Endothelial cell of umbilical vein (primary cell): ENCODE results near the gene CASK. TPM values are rescaled to one million over a fixed set of nuclear protein-coding genes. Genes with fewer than 3 reads are reported as not detected.

ENCODE experiments used
- BruUV-seq: library from RNA; stranded (reverse); fragments of 400-500 nt; replicated peaks from 2 replicates; lab custom pipeline; 2021; lab: Mats Ljungman, UMichigan
- CTCF ChIA-PET: fragments of 300-600, 350-600 bp; sonication (Branson Sonifier 250); formaldehyde crosslinking; loops from one replicate; lab custom pipeline; 2021; ENCODE audit warnings: antibody characterized with exemption, inconsistent platforms; lab: Charles Lee
- POLR2A ChIA-PET: fragments of 300-600, 350-600 bp; sonication (Branson Sonifier 250); formaldehyde crosslinking; loops from one replicate; lab custom pipeline; 2021; ENCODE audit warnings: antibody characterized with exemption, inconsistent platforms; lab: Charles Lee
- DNase-seq: peaks from one replicate; pipeline ENCODE4 v3.0.0-alpha.2; 2011; ENCODE audit warnings: low read depth, low spot score
- FAIRE-seq: peaks from 2 replicates; lab custom pipeline; 2011; peaks lifted over from hg19 to GRCh38; lab: Jason Lieb, UNC
- H2AFZ ChIP-seq: 2 replicates; pipeline ENCODE4 v1.6.0; 2012; ENCODE audit warnings: low read depth, low read length, control low read depth, inconsistent platforms
- H3K27ac ChIP-seq: 2 replicates; pipeline ENCODE4 v1.5.1; 2011; ENCODE audit warnings: low read depth, mild to moderate bottlenecking, control low read depth, low read length, moderate library complexity; ENCODE audit not compliant: insufficient read depth
- H3K27me3 ChIP-seq, 2 experiments: 2 replicates each; pipeline versions ENCODE4 v1.6.0 to v1.6.1; 2011; ENCODE audit warnings: low read length in 2 of 2, mixed read lengths in 1 of 2; ENCODE audit not compliant: control insufficient read depth in 2 of 2, insufficient read depth in 2 of 2
- H3K36me3 ChIP-seq, 2 experiments: 2 replicates in 1 of 2; 3 replicates in 1 of 2; pipeline ENCODE4 v1.5.1; 2011; ENCODE audit warnings: low read length in 2 of 2, mild to moderate bottlenecking in 1 of 2, moderate library complexity in 1 of 2; ENCODE audit not compliant: control insufficient read depth in 2 of 2, insufficient read depth in 2 of 2; ENCODE audit errors: extremely low read depth in 1 of 2
- H3K4me1 ChIP-seq: 3 replicates; pipeline ENCODE4 v1.5.1; 2011; ENCODE audit warnings: mild to moderate bottlenecking, low read length; ENCODE audit not compliant: control insufficient read depth, insufficient read depth; ENCODE audit errors: extremely low read depth
- H3K4me2 ChIP-seq: 2 replicates; pipeline ENCODE4 v1.6.1; 2011; ENCODE audit warnings: low read length, control low read depth, mixed read lengths; ENCODE audit not compliant: insufficient read depth
- H3K4me3 ChIP-seq, 3 experiments: fragments of 200-600 bp in 1 of 3; sonication (generic), shearing (Covaris generic) in 1 of 3; replicated peaks in 1 of 3; 2 replicates each; pipeline ENCODE4 v1.5.1; 2011 to 2016; ENCODE audit warnings: control low read depth in 3 of 3, low read length in 3 of 3, mild to moderate bottlenecking in 2 of 3, inconsistent platforms in 1 of 3, low read depth in 1 of 3, moderate library complexity in 1 of 3; ENCODE audit not compliant: insufficient read depth in 1 of 3
- H3K79me2 ChIP-seq: 2 replicates; pipeline ENCODE4 v1.6.0; 2012; ENCODE audit warnings: low read length, inconsistent platforms; ENCODE audit not compliant: control insufficient read depth, insufficient read depth
- H3K9ac ChIP-seq: replicated peaks from 2 replicates; pipeline ENCODE3; 2011; ENCODE audit warnings: low read length, control low read depth; ENCODE audit not compliant: insufficient read depth; ENCODE audit errors: extremely low read depth
- H3K9me1 ChIP-seq: replicated peaks from 3 replicates; pipeline ENCODE4 v1.6.0; 2011; ENCODE audit warnings: mild to moderate bottlenecking, low read length; ENCODE audit not compliant: control insufficient read depth, insufficient read depth; ENCODE audit errors: extremely low read depth
- H3K9me3 ChIP-seq: replicated peaks from 2 replicates; pipeline ENCODE4 v1.5.1; 2012; ENCODE audit warnings: low read length, inconsistent platforms; ENCODE audit not compliant: control insufficient read depth, insufficient read depth
- H4K20me1 ChIP-seq: replicated peaks from 2 replicates; pipeline ENCODE3; 2011; ENCODE audit warnings: mild to moderate bottlenecking, low read length; ENCODE audit not compliant: control insufficient read depth, insufficient read depth; ENCODE audit errors: extremely low read depth
- CTCF ChIP-seq, 2 donors: IDR thresholded peaks; 1 replicate in 1 of 2; 2 replicates in 1 of 2; pipeline ENCODE4 v1.5.1; 2011; ENCODE audit warnings: low read length in 2 of 2, mild to moderate bottlenecking in 2 of 2, moderate library complexity in 2 of 2, control low read depth in 1 of 2, inconsistent platforms in 1 of 2, low read depth in 1 of 2; ENCODE audit not compliant: insufficient read depth in 1 of 2; ENCODE audit errors: extremely low read depth in 1 of 2
- EZH2 ChIP-seq: IDR thresholded peaks from 2 replicates; pipeline ENCODE4 v1.6.1; 2012; ENCODE audit warnings: borderline replicate concordance, low read depth, mild to moderate bottlenecking, moderate library complexity, low read length, inconsistent platforms; ENCODE audit not compliant: severe bottlenecking
- FOS ChIP-seq: IDR thresholded peaks from 2 replicates; pipeline ENCODE4 v1.6.1; 2011; ENCODE audit warnings: mild to moderate bottlenecking, low read length, moderate library complexity, borderline replicate concordance; ENCODE audit not compliant: insufficient read depth
- GATA2 ChIP-seq: IDR thresholded peaks from 2 replicates; pipeline ENCODE4 v1.7.0; 2011; ENCODE audit warnings: low read depth, mild to moderate bottlenecking, moderate library complexity, mixed read lengths, low read length; ENCODE audit not compliant: insufficient read length, insufficient read depth
- JUN ChIP-seq: IDR thresholded peaks from 2 replicates; pipeline ENCODE4 v1.6.1; 2011; ENCODE audit warnings: borderline replicate concordance, low read depth; ENCODE audit not compliant: insufficient read length, insufficient read depth
- MAX ChIP-seq: IDR thresholded peaks from 2 replicates; pipeline ENCODE4 v1.6.1; 2011; ENCODE audit not compliant: insufficient read depth, insufficient read length
- MYC ChIP-seq: IDR thresholded peaks from one replicate; pipeline ENCODE4 v1.6.1; 2011; ENCODE audit warnings: mild to moderate bottlenecking, low read depth, low read length
- POLR2A ChIP-seq: IDR thresholded peaks from 2 replicates; pipeline ENCODE4 v1.6.1; 2012; ENCODE audit warnings: low read depth, mild to moderate bottlenecking, control low read depth, low read length
- POLR2AphosphoS5 ChIP-seq: IDR thresholded peaks from 2 replicates; pipeline ENCODE4 v1.6.1; 2012; ENCODE audit warnings: low read depth, mild to moderate bottlenecking, control low read depth, low read length, moderate library complexity; ENCODE audit not compliant: insufficient read depth
- dilution Hi-C: fragments of 300-500 bp; cut with MboI; formaldehyde crosslinking; loops from one replicate; pipeline ENCODE4 v1.15.0; 2019; ENCODE audit warnings: low sequenced_read_pairs; ENCODE audit not compliant: extremely low pct_ligation_motif_present
- intact Hi-C: fragments of 100-400 bp; cut with micrococcal nuclease; formaldehyde crosslinking; loops from one replicate; pipeline ENCODE4 v1.10.0; 2022
- polyA plus RNA-seq, 4 experiments: library from polyadenylated mRNA; depleted of rRNA in 3 of 4; stranded (reverse) in 3 of 4; unstranded in 1 of 4; fragments of >200 nt; gene quantifications; 2 replicates each; pipeline versions ENCODE4 v1.2.1 to v1.2.3, GENCODE V29; 2011 to 2012; ENCODE audit warnings: missing spikeins in 1 of 4
- total RNA-seq: library from RNA; stranded (reverse); gene quantifications from 2 replicates; pipeline ENCODE4 v1.2.3, GENCODE V29; 2021

CASK gene
- total and polyA plus RNA-seq, 2 donors (not counting 3 experiments of a cell fraction or from before 2014, with no cell fraction given): 6.4 to 30.4 TPM

GRCh38 chrX:41600291-41600690 is 323.1 kb downstream of the CASK start:
- Histone ChIP-seq H3K36me3 (no peaks in the 10 kb centered on the region), H3K9me3 (no peaks in the 10 kb centered on the region), H3K27me3 (no peaks in the 10 kb centered on the region), H3K79me2 (no peaks in the 10 kb centered on the region), H3K4me3 (no peak overlapping the region), H2AFZ (no peak overlapping the region), H3K9ac (no peak overlapping the region), H3K4me2 (no peak overlapping the region), H3K27ac (no peak overlapping the region), H4K20me1 (no peaks in the 10 kb centered on the region), H3K9me1 (no peaks in the 10 kb centered on the region), H3K4me1 (no peaks in the 10 kb centered on the region)
- CTCF ChIA-PET: no interaction called here
- dilution Hi-C loops (no loop called here), intact Hi-C loops (no loop called here)
- POLR2A ChIA-PET: no interaction called here
- peak; percentile 7 for DNase-seq
- no TSS peak for BruUV-seq
- TF ChIP-seq EZH2 (no peak), CTCF (IDR thresholded peaks at IDR 0.05; ENCODE audit: extremely low read depth in 1 of 2, insufficient read depth in 1 of 2, low read depth in 1 of 2, low read length in 2 of 2) (no peak), GATA2 (no peak), JUN (no peak)
- FAIRE-seq: no peak

- Histone ChIP-seq H3K9me1 (no peaks in the 10 kb centered on the region), H2AFZ (no peak overlapping the region), H3K27ac (no peak overlapping the region), H3K9me3 (no peaks in the 10 kb centered on the region), H3K9ac (no peak overlapping the region), H3K79me2 (no peaks in the 10 kb centered on the region), H3K36me3 (no peaks in the 10 kb centered on the region), H3K27me3 (no peaks in the 10 kb centered on the region), H4K20me1 (no peaks in the 10 kb centered on the region), H3K4me3 (no peak overlapping the region), H3K4me2 (no peak overlapping the region), H3K4me1 (no peaks in the 10 kb centered on the region)
- no peak for TF ChIP-seq JUN
- no peak for TF ChIP-seq GATA2
- TF ChIP-seq POLR2A: no peak
- no peak for TF ChIP-seq CTCF (IDR thresholded peaks at IDR 0.05; ENCODE audit: extremely low read depth in 1 of 2, insufficient read depth in 1 of 2, low read depth in 1 of 2, low read length in 2 of 2)
- TF ChIP-seq EZH2: no peak
- TF ChIP-seq FOS: no peak
- no peak for TF ChIP-seq MYC
- no peak for TF ChIP-seq POLR2AphosphoS5
- no peak for TF ChIP-seq MAX
- dilution Hi-C loops: no loop called here
- intact Hi-C loops: no loop called here
- DNase-seq (no peak), FAIRE-seq (no peak)
- CTCF ChIA-PET: no interaction called here
- no TSS peak for BruUV-seq
- POLR2A ChIA-PET: no interaction called here
These were observed 323.8 kb downstream of the CASK start for GRCh38 chrX:41599507-41599906.
